ENCODE results near the gene LINGO3. TPM values are rescaled to one million over a fixed set of nuclear protein-coding genes. Genes with fewer than 3 reads are reported as not detected.

The LINGO3 gene
- total and polyA plus RNA-seq, 10 of the 15 experiments (the other 5 are each of a cell fraction or from before 2014, with no cell fraction given), result 0.09 to 2.0 (median 0.40) TPM; not detected in 5

- TF ChIP-seq, protein P1, sequence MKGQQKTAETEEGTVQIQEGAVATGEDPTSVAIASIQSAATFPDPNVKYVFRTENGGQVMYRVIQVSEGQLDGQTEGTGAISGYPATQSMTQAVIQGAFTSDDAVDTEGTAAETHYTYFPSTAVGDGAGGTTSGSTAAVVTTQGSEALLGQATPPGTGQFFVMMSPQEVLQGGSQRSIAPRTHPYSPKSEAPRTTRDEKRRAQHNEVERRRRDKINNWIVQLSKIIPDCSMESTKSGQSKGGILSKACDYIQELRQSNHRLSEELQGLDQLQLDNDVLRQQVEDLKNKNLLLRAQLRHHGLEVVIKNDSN (IDR thresholded peaks at IDR 0.05; ENCODE audit: borderline replicate concordance, extremely low read length, insufficient read depth, low read depth, low read length), result no peak
- no peak for TF ChIP-seq ZNF274 (IDR thresholded peaks at IDR 0.05; ENCODE audit: insufficient read depth, insufficient read length)
- TF ChIP-seq, protein P2, sequence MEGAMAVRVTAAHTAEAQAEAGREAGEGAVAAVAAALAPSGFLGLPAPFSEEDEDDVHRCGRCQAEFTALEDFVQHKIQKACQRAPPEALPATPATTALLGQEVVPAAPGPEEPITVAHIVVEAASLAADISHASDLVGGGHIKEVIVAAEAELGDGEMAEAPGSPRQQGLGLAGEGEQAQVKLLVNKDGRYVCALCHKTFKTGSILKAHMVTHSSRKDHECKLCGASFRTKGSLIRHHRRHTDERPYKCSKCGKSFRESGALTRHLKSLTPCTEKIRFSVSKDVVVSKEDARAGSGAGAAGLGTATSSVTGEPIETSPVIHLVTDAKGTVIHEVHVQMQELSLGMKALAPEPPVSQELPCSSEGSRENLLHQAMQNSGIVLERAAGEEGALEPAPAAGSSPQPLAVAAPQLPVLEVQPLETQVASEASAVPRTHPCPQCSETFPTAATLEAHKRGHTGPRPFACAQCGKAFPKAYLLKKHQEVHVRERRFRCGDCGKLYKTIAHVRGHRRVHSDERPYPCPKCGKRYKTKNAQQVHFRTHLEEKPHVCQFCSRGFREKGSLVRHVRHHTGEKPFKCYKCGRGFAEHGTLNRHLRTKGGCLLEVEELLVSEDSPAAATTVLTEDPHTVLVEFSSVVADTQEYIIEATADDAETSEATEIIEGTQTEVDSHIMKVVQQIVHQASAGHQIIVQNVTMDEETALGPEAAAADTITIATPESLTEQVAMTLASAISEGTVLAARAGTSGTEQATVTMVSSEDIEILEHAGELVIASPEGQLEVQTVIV (IDR thresholded peaks at IDR 0.05; ENCODE audit: borderline replicate concordance, partially characterized antibody), result no peak
- no peak for TF ChIP-seq SMAD5 (IDR thresholded peaks at IDR 0.05; ENCODE audit: low read depth)
- TF ChIP-seq ESRRA (IDR thresholded peaks at IDR 0.05; ENCODE audit: low read length), result no peak
- no peak for TF ChIP-seq NBN (IDR thresholded peaks at IDR 0.05)
These were observed 39.5 kb downstream of the LINGO3 start (continued) for GRCh38 chr19:2268480-2268830.

GRCh38 chr19:2266183-2266993, 41.6 kb downstream of the LINGO3 start:
- H4K20me1 ChIP-seq (ENCODE audit: control insufficient read depth, insufficient read depth), result peaks cover 4% of the 10 kb centered on the region; the same call in 1 of the 2 replicates
- ChIA-PET POLR2A (interaction anchor here (0.6 to 1.6 kb wide), 2 partner anchors 9 to 28 kb away, joined by 5 to 7 read pairs; no protein-coding TSS in a partner anchor), RAD21 (ENCODE audit: unreplicated experiment) (interaction anchor here (0.6 to 1.3 kb wide), 5 partner anchors 8 to 411 kb away, joined by 3 read pairs; partner anchors contain the start of gene PLEKHJ1), SMC1A (ENCODE audit: uncharacterized antibody, unreplicated experiment) (interaction anchor here (1.6 to 1.8 kb wide), 2 partner anchors 27 to 28 kb away, joined by 3 to 4 read pairs; no protein-coding TSS in a partner anchor), CTCF (interaction anchor here (0.6 to 1.0 kb wide), 4 partner anchors 27 to 110 kb away, joined by 3 read pairs; no protein-coding TSS in a partner anchor)
- in situ Hi-C loops (cut with MboI), result no loop called here
- peaks cover 14% of the 10 kb centered on the region for H3K4me1 ChIP-seq (ENCODE audit: control insufficient read depth, insufficient read depth, low read length)
- H3K9ac ChIP-seq (ENCODE audit: control insufficient read depth, insufficient read depth, low read length), result peak overlapping the region; percentile 41; the same call in 1 of the 2 replicates
- intact Hi-C loops (cut with micrococcal nuclease; ENCODE audit: unreplicated experiment), result loop anchor here (5.0 to 10.0 kb wide), 2 partner anchors 99 to 172 kb away; partner anchors contain the start of genes IZUMO4 and MOB3A
- peak overlapping the region; percentile 74 for H3K27ac ChIP-seq (ENCODE audit: control insufficient read depth, insufficient read depth)
- WGBS (ENCODE audit: insufficient coverage, insufficient replicate concordance, low lambda C conversion rate, missing lambda C conversion rate), result 27% methylated on average over 17 of the region's 18 CpGs
- no peaks in the 10 kb centered on the region; a peak in 2 of 4 replicates for H3K36me3 ChIP-seq (ENCODE audit: control insufficient read depth in 2 of 2, insufficient read depth in 2 of 2, low read length in 1 of 2)
- no TSS peak for BruUV-seq (replicated peaks)
- H3K27me3 ChIP-seq (replicated peaks in 1 of 2; ENCODE audit: control insufficient read depth in 2 of 2, insufficient read depth in 2 of 2, low read length in 1 of 2), result no peaks in the 10 kb centered on the region
- H3K79me2 ChIP-seq (ENCODE audit: control insufficient read depth, insufficient read depth, low read length), result peaks cover 25% of the 10 kb centered on the region
- peak; percentile 54 for DNase-seq (ENCODE audit: low read depth, low spot score)
- H2AFZ ChIP-seq (ENCODE audit: control insufficient read depth, low read depth, low read length), result peak overlapping the region; percentile 68
- peak overlapping the region; percentile 75 for H3K4me2 ChIP-seq (ENCODE audit: control insufficient read depth, insufficient read depth)
- no peak overlapping the region; the same call in 1 of the 2 replicates for H3K4me3 ChIP-seq
- peak; percentile 69 for ATAC-seq
- FAIRE-seq, result peak; percentile 95
- H3K9me3 ChIP-seq (replicated peaks; ENCODE audit: control insufficient read depth, insufficient read depth, low read length), result no peaks in the 10 kb centered on the region
- TF ChIP-seq KAT2A (conservative IDR thresholded peaks at IDR 0.05; ENCODE audit: control insufficient read depth, low read depth, low read length) (no peak), EED (IDR thresholded peaks at IDR 0.05; ENCODE audit: low read depth) (peak; percentile 93), HDAC2 (IDR thresholded peaks at IDR 0.05) (no peak), SIX5 (IDR thresholded peaks at IDR 0.05; ENCODE audit: low read depth, low read length, severe bottlenecking) (no peak), BRCA1 (IDR thresholded peaks at IDR 0.05; ENCODE audit: low read depth, low read length) (no peak), CREB1 (IDR thresholded peaks at IDR 0.05; ENCODE audit: low read depth) (no peak), MLLT1 (IDR thresholded peaks at IDR 0.05) (0 out of 2 replicates have a peak, but pooled peaks have one; percentile 44), MTA2 (IDR thresholded peaks at IDR 0.05; ENCODE audit: low read depth) (peak; percentile 45; the same call in 1 of the 2 replicates), HDGF (IDR thresholded peaks at IDR 0.05) (no peak)
- TF ChIP-seq, protein P3, sequence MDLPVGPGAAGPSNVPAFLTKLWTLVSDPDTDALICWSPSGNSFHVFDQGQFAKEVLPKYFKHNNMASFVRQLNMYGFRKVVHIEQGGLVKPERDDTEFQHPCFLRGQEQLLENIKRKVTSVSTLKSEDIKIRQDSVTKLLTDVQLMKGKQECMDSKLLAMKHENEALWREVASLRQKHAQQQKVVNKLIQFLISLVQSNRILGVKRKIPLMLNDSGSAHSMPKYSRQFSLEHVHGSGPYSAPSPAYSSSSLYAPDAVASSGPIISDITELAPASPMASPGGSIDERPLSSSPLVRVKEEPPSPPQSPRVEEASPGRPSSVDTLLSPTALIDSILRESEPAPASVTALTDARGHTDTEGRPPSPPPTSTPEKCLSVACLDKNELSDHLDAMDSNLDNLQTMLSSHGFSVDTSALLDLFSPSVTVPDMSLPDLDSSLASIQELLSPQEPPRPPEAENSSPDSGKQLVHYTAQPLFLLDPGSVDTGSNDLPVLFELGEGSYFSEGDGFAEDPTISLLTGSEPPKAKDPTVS (IDR thresholded peaks at IDR 0.05; ENCODE audit: low read depth, low read length), result peak; percentile 81; the same call in 1 of the 2 replicates

Measured in GM12878 (cell line).